Fibroblast of the aortic adventitia (primary cell): ENCODE measurements around the gene EIF4B. TPM values are rescaled to one million over a fixed set of nuclear protein-coding genes. Genes with fewer than 3 reads are reported as not detected.

Source experiments
- DNase-seq: peaks from one replicate; pipeline ENCODE4 v3.0.0-alpha.2; 2010; ENCODE audit warnings: low read depth
- H3K4me3 ChIP-seq: 2 replicates; pipeline ENCODE4 v1.5.1; 2011; ENCODE audit warnings: low read depth, mild to moderate bottlenecking, control low read depth, low read length, moderate library complexity
- CTCF ChIP-seq: IDR thresholded peaks from 2 replicates; pipeline ENCODE4 v1.5.1; 2011; ENCODE audit warnings: mild to moderate bottlenecking, low read length, control low read depth, inconsistent platforms; ENCODE audit not compliant: insufficient read depth
- total RNA-seq: library from RNA; depleted of rRNA; stranded (reverse); fragments of >200 nt; gene quantifications from 2 replicates; pipeline ENCODE4 v1.2.3, GENCODE V29; 2012; ENCODE audit warnings: low replicate concordance

The EIF4B gene
- total RNA-seq, 1 donor = 1,016 TPM

GRCh38 chr12:53073881-53074280 is 67.6 kb downstream of the EIF4B start:
- TF ChIP-seq CTCF = no peak
- H3K4me3 ChIP-seq = no peak overlapping the region
- DNase-seq = no peak

- no peak for TF ChIP-seq CTCF
- no peak for DNase-seq
- H3K4me3 ChIP-seq = no peak overlapping the region
Measured at GRCh38 chr12:53074283-53074998, 68.2 kb downstream of the EIF4B start.

DNA sequence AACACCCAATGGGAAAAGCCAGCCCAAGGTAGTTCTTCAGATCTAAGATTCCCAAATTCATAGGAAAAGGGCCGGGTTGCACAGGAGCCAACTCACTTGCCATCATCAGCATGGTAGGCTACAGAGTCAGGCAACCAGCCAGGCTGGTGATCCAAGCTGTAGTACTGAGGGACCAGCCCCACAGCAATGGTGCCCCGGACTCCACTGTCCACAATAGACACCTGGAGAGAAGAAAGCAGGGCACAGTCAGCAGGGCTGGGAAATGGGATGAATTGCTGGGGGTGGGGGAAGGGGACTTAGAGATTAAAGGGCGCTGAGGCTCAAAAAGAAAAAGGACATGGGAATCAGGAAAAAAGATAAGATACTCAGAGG is 68.7 kb downstream of the EIF4B start:
- no peak for TF ChIP-seq CTCF
- H3K4me3 ChIP-seq = no peak overlapping the region
- no peak for DNase-seq

GRCh38 chr12:53076461-53076860 is 70.2 kb downstream of the EIF4B start:
- H3K4me3 ChIP-seq = no peak overlapping the region
- no peak for TF ChIP-seq CTCF
- no peak for DNase-seq

DNA sequence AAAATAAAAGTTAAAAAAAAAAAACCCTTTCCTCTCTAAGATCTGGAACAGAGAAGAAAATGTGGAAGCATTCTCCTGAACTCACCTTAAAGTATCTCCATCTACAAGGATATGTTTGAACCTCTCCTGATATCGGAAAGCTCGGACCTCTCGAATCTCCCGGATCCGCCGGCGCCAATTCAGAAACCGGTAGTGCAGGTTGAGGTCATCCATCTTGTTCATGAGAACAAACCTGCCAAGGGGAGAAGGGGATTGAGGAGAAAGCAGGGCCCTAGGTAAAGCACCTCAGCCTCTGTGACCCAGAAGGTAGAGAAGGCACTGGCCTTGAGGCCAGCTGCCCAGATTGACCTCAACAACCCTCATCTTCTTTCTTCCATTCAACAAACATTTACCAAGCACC is 70.8 kb downstream of the EIF4B start:
- TF ChIP-seq CTCF = no peak
- no peak for DNase-seq
- H3K4me3 ChIP-seq = no peak overlapping the region

DNA sequence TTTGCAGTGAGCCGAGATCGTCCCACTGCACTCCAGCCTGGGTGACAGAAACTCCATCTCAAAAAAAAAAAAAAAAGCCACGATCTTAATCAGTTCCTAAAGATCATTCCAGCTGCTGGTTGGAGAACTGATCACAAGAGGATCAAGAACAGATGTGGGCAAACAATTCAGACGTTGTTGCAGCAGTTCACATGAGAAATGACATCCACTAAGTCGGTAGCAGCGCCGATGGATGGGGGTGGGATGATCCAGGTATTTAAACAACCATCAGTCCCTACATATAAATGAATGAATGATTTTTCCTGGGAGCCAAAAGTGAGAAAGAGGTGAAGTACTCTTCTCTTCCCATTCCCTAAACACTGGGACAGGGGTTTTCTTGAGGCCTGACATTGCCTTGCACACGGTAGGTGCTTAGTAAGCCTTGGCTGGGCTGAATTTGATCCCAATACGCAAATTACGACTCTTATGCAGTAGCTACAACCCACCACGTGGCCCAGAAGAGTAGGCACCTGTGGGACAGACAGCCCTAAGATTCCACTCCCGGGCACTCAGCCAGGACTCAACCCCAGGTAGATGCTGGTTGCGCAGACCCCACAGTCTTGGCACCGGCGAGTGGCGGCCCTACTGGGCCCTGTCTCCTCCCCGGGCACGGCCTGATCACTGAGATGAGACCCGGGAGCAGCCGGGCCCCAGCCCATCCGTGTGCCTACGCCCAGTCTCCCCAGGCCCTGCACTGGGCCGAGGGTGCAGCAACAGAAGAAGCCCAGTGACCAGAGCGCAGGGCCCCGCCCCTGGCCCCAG is 72.4 kb downstream of the EIF4B start:
- peak; percentile 46 for DNase-seq

More for the DNA sequence above, 72.4 kb downstream of the EIF4B start:
- TF ChIP-seq CTCF = no peak
- H3K4me3 ChIP-seq = peak overlapping the region; percentile 78
